SH-SY5Y (cell line): ENCODE results near the gene SCOC.

Experiments
- GATA2 ChIP-seq: IDR thresholded peaks from 2 replicates; pipeline ENCODE4 v1.6.1; 2011; ENCODE audit warnings: mild to moderate bottlenecking, low read depth, low read length
- GATA3 ChIP-seq: IDR thresholded peaks from 2 replicates; pipeline ENCODE4 v1.6.1; 2011; ENCODE audit warnings: low read depth, mild to moderate bottlenecking, low read length, moderate library complexity

DNA sequence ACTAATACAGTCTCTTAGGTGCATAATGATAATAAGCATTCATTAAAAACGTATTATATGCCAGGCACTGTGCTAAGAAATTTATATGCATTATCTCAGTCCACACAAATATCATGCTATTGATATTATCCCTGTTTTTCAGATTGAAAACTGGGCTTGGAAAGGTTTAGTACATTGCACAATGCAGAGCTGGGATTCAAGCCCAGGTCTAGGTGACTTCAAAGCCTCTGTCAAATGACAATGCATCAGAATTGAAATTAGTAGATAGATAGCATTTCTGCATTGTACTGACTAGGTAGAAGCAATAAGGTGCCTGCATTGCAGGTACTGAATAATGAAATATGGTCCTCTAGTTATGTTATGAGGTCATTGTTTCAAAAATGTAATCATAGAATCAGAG, 18.2 kb upstream of the SCOC start:
- TF ChIP-seq GATA2 (no peak), GATA3 (no peak)
